ENCODE measurements around the gene TREX2. TPM values are rescaled to one million over a fixed set of nuclear protein-coding genes. Genes with fewer than 3 reads are reported as not detected.

TREX2 gene
- total RNA-seq, 1 experiment from 2014 or later: 1.1 TPM

GRCh38 chrX:153495362-153495751 is 49.5 kb upstream of the TREX2 start:
- Histone ChIP-seq H2AK5ac (ENCODE audit: insufficient read length, low read length) (no peak overlapping the region), H3K14ac (ENCODE audit: insufficient read depth, low read length) (no peak overlapping the region), H3T11ph (ENCODE audit: low read length) (no peak overlapping the region), H3K9me3 (ENCODE audit: control insufficient read depth, low read depth, low read length) (peaks cover 18% of the 10 kb centered on the region), H4K8ac (replicated peaks; ENCODE audit: insufficient read length, low read depth, low read length) (no peak overlapping the region), H2BK15ac (ENCODE audit: low read depth, low read length) (no peak overlapping the region), H2AFZ (ENCODE audit: low read length) (no peak overlapping the region), H3K4ac (ENCODE audit: low read depth, low read length) (no peak overlapping the region), H3K4me2 (ENCODE audit: insufficient read depth, insufficient read length, low read length) (peak overlapping the region; percentile 1), H4K5ac (ENCODE audit: insufficient read length, low read depth, low read length) (no peak overlapping the region), H3K23me2 (ENCODE audit: insufficient read length, low read depth, low read length, poor library complexity, severe bottlenecking) (no peaks in the 10 kb centered on the region), H3K18ac (ENCODE audit: insufficient read length, low read depth, low read length) (no peak overlapping the region), H2BK20ac (ENCODE audit: low read depth, low read length, poor library complexity, severe bottlenecking) (no peak overlapping the region), H3K27ac (ENCODE audit: insufficient read length, low read depth, low read length) (no peak overlapping the region), H2BK120ac (ENCODE audit: low read depth, low read length, poor library complexity, severe bottlenecking) (no peak overlapping the region), H3K79me1 (ENCODE audit: insufficient read depth, low read depth, low read length, poor library complexity, severe bottlenecking) (no peaks in the 10 kb centered on the region), H3K56ac (ENCODE audit: insufficient read length, low read depth, low read length) (no peak overlapping the region), H4K20me1 (ENCODE audit: control insufficient read depth, insufficient read depth, insufficient read length) (no peaks in the 10 kb centered on the region), H2BK12ac (ENCODE audit: insufficient read length, low read depth, low read length) (no peak overlapping the region), H3K27me3 (ENCODE audit: insufficient read depth, low read length) (no peaks in the 10 kb centered on the region), H3K79me2 (ENCODE audit: insufficient read depth, low read length) (no peaks in the 10 kb centered on the region), H3K23ac (ENCODE audit: insufficient read length, low read depth, low read length) (no peak overlapping the region), H3K9ac (ENCODE audit: extremely low read depth, insufficient read length, low read length) (no peak overlapping the region), H3K4me1 (ENCODE audit: insufficient read depth, low read length) (no peaks in the 10 kb centered on the region), H2BK5ac (ENCODE audit: insufficient read length, low read length) (no peak overlapping the region), H4K91ac (ENCODE audit: insufficient read length, low read depth, low read length) (no peak overlapping the region)
- Mint-ChIP-seq H3K9me3 (peaks cover 44 to 58% of the 10 kb centered on the region in 2 experiments), H3K36me3 (ENCODE audit: insufficient read depth in 1 of 3, low read depth in 3 of 3) (peaks cover 0 to under 1% (median under 1%) of the 10 kb centered on the region in 3 experiments; a peak in 2 of 7 replicates), H3K4me1 (peaks cover 0 to 5% of the 10 kb centered on the region in 2 experiments; a peak in 2 of 4 replicates), H3K27me3 (ENCODE audit: low read depth) (peaks cover 10% of the 10 kb centered on the region), H3K27ac (no peak overlapping the region), H3K4me3 (peak overlapping the region; percentile 44 to 66; a peak in 4 of 5 replicates)
- no peak for TF ChIP-seq CTCF (conservative IDR thresholded peaks at IDR 0.05)
- no peak for DNase-seq
- WGBS (ENCODE audit: extremely low coverage, insufficient read length, low lambda C conversion rate): no CpG with 5 or more reads among the region's 17 CpGs

All from H9 (cell line).